Cerebellar cortex (tissue), 1 donor: ENCODE data around the gene PRCC.
A peak's percentile ranks its signal among the peaks of the same experiment; 100 is the strongest.

ENCODE experiments used
- DNase-seq: peaks from one replicate; pipeline ENCODE4 v3.0.0-alpha.2; 2015; ENCODE audit warnings: low spot score

Gene PRCC

GRCh38 chr1:156815307-156815826 lies 48.0 kb downstream of the PRCC start:
- DNase-seq, result no peak

GRCh38 chr1:156815961-156816422 lies 48.7 kb downstream of the PRCC start:
- DNase-seq, result no peak

GRCh38 chr1:156816561-156817328 lies 49.4 kb downstream of the PRCC start, which contains the start of gene SH2D2A:
Gene SH2D2A, minus strand, starts transcription at chr1:156816848. Its CDS starts 140 bp downstream, at chr1:156816708.
- DNase-seq, result no peak

GRCh38 chr1:156821801-156822200 lies 54.5 kb downstream of the PRCC start:
- no peak for DNase-seq

GRCh38 chr1:156822680-156823079 lies 55.3 kb downstream of the PRCC start:
- DNase-seq, result no peak

- no peak for DNase-seq
Observed at GRCh38 chr1:156823210-156823790, 56.0 kb downstream of the PRCC start.

GRCh38 chr1:156826630-156827029 lies 59.3 kb downstream of the PRCC start:
- DNase-seq, result no peak

GRCh38 chr1:156828400-156829124 lies 61.2 kb downstream of the PRCC start:
- no peak for DNase-seq

- DNase-seq, result no peak
Observed at GRCh38 chr1:156832434-156832833, 65.1 kb downstream of the PRCC start.

- no peak for DNase-seq
Observed at GRCh38 chr1:156833603-156834002, 66.3 kb downstream of the PRCC start.

- DNase-seq, result no peak
Observed at GRCh38 chr1:156834322-156834721, 67.0 kb downstream of the PRCC start.

- DNase-seq, result no peak
Observed at GRCh38 chr1:156836041-156836654, 68.8 kb downstream of the PRCC start.

- no peak for DNase-seq
Observed at GRCh38 chr1:156836892-156837291, 69.6 kb downstream of the PRCC start.

- DNase-seq, result peak; percentile 26
Observed at GRCh38 chr1:156838972-156839371, 71.6 kb downstream of the PRCC start.

GRCh38 chr1:156839426-156840109 lies 72.2 kb downstream of the PRCC start:
- no peak for DNase-seq

- DNase-seq, result no peak
Observed at GRCh38 chr1:156840186-156840897, 73.0 kb downstream of the PRCC start.

- no peak for DNase-seq
Observed at GRCh38 chr1:156840898-156841279, 73.6 kb downstream of the PRCC start.

- DNase-seq, result no peak
Observed at GRCh38 chr1:156841295-156841855, 74.0 kb downstream of the PRCC start.

GRCh38 chr1:156842618-156843300 lies 75.4 kb downstream of the PRCC start:
- no peak for DNase-seq

- DNase-seq, result no peak
Observed at GRCh38 chr1:156844102-156844501, 76.8 kb downstream of the PRCC start.
